ENCODE data around the gene LRRC28. TPM values are rescaled to one million over a fixed set of nuclear protein-coding genes. Genes with fewer than 3 reads are reported as not detected.
"Not testable (repeated sequence)": the region's sequence is repeated elsewhere in the genome, so short reads cannot be mapped to it uniquely, and the experiment has no call there.

Gene LRRC28
- total RNA-seq, 1 donor from 2014 or later: 20.3 TPM

DNA sequence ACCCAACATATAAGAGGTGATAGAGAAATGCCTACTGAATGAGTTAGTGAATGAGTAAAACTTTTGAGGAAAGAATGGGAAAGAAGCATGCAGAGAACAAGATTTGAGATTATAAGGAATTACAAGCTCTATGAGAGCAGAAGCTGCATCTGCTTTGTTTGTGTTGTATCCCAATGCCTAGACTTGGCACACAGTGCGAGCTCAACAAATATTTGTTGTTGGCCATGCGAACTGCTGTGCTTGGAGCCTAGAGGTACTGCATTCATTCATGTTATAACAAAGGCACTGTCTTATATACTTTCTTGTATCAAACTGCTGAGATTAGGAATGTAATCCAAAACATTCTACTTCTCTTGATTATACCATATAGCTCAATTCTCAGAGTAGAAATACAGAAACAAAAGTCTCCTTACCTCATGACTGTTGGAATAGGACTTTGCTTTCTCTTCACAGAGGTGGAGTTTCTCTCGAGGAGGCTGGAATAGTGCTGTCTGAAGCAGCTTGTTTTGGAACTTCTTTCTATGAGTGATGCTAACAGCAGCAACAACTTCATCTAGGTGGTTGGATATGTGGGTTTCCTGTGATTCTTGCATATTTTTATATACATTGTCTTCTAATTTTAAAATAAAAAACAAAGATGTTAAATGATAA is 23.0 kb upstream of the LRRC28 start:
- DNase-seq (no peak), ATAC-seq (no peak)
- intact Hi-C loops (cut with DNase I): no loop called here
- Histone ChIP-seq H3K4me3 (no peak overlapping the region), H3K27me3 (no peaks in the 10 kb centered on the region), H3K4me1 (no peaks in the 10 kb centered on the region), H3K36me3 (peaks cover 32% of the 10 kb centered on the region), H3K27ac (no peak overlapping the region), H3K9me3 (no peaks in the 10 kb centered on the region)
- TF ChIP-seq, protein P1, sequence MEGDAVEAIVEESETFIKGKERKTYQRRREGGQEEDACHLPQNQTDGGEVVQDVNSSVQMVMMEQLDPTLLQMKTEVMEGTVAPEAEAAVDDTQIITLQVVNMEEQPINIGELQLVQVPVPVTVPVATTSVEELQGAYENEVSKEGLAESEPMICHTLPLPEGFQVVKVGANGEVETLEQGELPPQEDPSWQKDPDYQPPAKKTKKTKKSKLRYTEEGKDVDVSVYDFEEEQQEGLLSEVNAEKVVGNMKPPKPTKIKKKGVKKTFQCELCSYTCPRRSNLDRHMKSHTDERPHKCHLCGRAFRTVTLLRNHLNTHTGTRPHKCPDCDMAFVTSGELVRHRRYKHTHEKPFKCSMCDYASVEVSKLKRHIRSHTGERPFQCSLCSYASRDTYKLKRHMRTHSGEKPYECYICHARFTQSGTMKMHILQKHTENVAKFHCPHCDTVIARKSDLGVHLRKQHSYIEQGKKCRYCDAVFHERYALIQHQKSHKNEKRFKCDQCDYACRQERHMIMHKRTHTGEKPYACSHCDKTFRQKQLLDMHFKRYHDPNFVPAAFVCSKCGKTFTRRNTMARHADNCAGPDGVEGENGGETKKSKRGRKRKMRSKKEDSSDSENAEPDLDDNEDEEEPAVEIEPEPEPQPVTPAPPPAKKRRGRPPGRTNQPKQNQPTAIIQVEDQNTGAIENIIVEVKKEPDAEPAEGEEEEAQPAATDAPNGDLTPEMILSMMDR (IDR thresholded peaks at IDR 0.05): no peak

DNA sequence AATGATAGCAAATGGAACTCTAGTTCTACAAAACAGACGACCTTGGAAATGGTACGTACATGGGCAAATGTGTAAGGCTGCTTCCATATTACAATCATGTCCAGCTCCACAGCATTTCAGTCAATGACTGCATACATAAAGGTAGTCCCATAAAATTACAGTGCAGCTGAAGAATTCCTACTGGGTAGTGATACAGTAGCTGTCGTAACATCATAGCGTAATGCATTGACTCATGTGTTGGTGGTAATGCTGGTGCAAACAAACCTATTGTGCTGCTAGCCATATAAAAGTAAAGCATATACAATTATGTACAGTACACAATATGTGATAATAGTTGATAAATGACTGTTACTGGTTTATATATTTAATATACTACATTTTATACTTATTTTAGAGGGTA is 20.4 kb upstream of the LRRC28 start:
- no peak overlapping the region for H3K4me3 ChIP-seq
- intact Hi-C loops (cut with DNase I): no loop called here
- DNase-seq (no peak), ATAC-seq (no peak)
- H3K27me3 ChIP-seq: no peaks in the 10 kb centered on the region
- no peaks in the 10 kb centered on the region for H3K9me3 ChIP-seq
- no peaks in the 10 kb centered on the region for H3K4me1 ChIP-seq
- peaks cover 20% of the 10 kb centered on the region for H3K36me3 ChIP-seq
- TF ChIP-seq, protein P1 (IDR thresholded peaks at IDR 0.05): no peak
- H3K27ac ChIP-seq: no peak overlapping the region

DNA sequence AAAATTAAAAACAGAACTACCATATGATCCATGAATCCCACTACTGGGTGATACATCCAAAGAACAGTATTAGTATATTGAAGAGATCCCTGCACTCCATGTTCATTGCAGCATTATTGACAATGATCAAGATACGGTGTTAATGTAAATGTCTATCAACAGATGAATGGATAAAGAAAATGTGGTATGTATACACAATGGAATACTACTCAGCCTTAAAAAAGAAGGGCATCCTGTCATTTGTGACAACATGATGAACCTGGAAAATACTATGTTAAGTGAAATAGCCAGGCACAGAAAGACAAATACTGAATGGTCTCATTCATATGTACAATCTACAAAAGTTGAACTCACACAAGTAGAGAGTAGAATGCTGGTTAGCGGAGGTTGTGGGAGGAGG is 18.5 kb upstream of the LRRC28 start:
- H3K4me3 ChIP-seq: no peak overlapping the region
- TF ChIP-seq, protein P1 (IDR thresholded peaks at IDR 0.05): no peak
- H3K36me3 ChIP-seq: peaks cover 10% of the 10 kb centered on the region
- ATAC-seq (no peak), DNase-seq (no peak)
- H3K27me3 ChIP-seq: no peaks in the 10 kb centered on the region
- no peak overlapping the region for H3K27ac ChIP-seq
- no peaks in the 10 kb centered on the region for H3K4me1 ChIP-seq
- no peaks in the 10 kb centered on the region for H3K9me3 ChIP-seq
- intact Hi-C loops (cut with DNase I): no loop called here

DNA sequence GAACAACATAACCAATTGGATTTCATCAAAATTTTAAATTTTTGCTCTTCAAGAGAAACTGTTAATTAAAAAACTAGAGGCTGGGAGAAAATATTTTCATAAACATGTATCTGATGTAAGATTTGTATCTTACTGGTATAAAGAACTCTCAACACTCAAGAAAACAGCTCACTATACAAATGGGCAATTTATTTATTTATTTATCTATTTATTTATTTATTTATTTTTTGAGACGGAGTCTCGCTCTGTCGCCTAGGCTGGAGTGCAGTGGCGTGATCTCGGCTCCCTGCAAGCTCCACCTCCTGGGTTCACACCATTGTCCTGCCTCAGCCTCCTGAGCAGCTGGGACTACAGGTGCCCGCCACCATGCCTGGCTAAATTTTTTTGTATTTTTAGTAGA is 17.1 kb upstream of the LRRC28 start:
- H3K27me3 ChIP-seq; H3K4me3 ChIP-seq; H3K9me3 ChIP-seq; H3K36me3 ChIP-seq; ATAC-seq; intact Hi-C loops (cut with DNase I); DNase-seq; H3K27ac ChIP-seq; H3K4me1 ChIP-seq: not testable (repeated sequence)

DNA sequence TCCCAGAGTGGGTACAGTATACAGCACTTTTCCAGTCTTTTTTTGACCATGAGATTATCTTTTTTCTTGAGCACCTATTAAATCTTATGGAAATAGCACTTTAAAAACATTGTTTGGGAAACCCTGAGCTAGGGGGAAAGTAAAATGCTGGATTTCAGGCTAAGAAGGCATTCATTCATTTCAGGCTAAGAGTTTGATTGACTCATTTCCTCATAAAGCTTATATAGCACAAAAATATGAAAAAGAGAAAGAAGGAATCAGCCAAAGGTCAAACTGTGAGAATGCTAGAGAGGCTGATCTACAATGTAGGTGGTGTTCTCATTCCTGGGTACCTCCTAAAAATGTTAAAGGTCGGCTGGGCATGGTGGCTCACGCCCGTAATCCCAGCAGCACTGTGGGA is 12.4 kb upstream of the LRRC28 start:
- Histone ChIP-seq H3K9me3 (no peaks in the 10 kb centered on the region), H3K36me3 (peaks cover 14% of the 10 kb centered on the region), H3K27ac (no peak overlapping the region), H3K4me1 (no peaks in the 10 kb centered on the region), H3K4me3 (no peak overlapping the region), H3K27me3 (no peaks in the 10 kb centered on the region)
- TF ChIP-seq, protein P1 (IDR thresholded peaks at IDR 0.05): no peak
- intact Hi-C loops (cut with DNase I): no loop called here
- ATAC-seq: no peak
- no peak for DNase-seq

DNA sequence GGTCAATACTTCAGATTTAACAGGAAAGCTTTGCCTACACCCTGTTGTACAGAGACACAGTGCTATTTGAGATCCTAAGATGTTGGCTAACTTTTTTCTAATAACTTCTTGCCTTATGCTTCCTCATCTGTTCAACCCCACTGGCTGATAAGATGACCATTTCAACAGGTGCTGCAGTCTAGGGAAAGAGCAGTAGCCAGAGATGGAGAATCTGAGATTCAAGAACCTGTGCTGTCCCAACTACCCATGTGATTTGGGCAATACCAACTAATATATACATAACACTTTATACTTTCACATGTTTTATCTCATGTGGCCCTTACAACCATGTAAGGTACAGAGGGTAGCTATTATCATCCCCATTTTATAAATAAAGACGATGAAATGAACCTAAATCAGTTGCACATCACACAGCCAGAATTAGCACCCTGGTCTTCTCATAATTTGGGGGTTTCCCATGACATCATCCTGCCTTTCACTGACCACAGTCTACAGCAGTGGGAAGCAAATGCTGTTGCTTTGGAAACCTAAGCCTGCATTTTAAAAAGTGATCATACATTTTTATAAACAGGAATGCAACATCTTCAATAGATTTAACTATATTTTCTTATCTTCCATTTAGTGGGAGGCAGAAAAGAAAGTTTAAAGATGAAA is 11.6 kb upstream of the LRRC28 start:
- intact Hi-C loops (cut with DNase I): no loop called here
- Histone ChIP-seq H3K9me3 (no peaks in the 10 kb centered on the region), H3K4me1 (no peaks in the 10 kb centered on the region), H3K27me3 (no peaks in the 10 kb centered on the region), H3K36me3 (peaks cover 14% of the 10 kb centered on the region), H3K4me3 (no peak overlapping the region), H3K27ac (no peak overlapping the region)
- ATAC-seq (no peak), DNase-seq (no peak)
- TF ChIP-seq, protein P1 (IDR thresholded peaks at IDR 0.05): no peak
